K562 (cell line): Measurements from ENCODE around the gene LAX1. TPM values are rescaled to one million over a fixed set of nuclear protein-coding genes. Genes with fewer than 3 reads are reported as not detected.
A peak's percentile ranks its signal among the peaks of the same experiment; 100 is the strongest.

Experiments used
- AFF4 ChIP-seq: sonication (generic); formaldehyde crosslinking; IDR thresholded peaks from 2 replicates; pipeline ENCODE4 v1.8.0; 2023; ENCODE audit warnings: mild to moderate bottlenecking, missing genetic modification reagents
- DLX4 ChIP-seq: fragments of 250-450 bp; sonication (Bioruptor Pico); IDR thresholded peaks from 2 replicates; pipeline ENCODE4 v1.6.1; 2021; ENCODE audit warnings: mild to moderate bottlenecking
- ETS1 ChIP-seq: conservative IDR thresholded peaks from 2 replicates; pipeline ENCODE4 v1.6.1; 2011; ENCODE audit warnings: low read depth, mild to moderate bottlenecking, low read length; ENCODE audit not compliant: control insufficient read depth
- HDAC2 ChIP-seq: fragments of 450-650 bp; IDR thresholded peaks from 2 replicates; pipeline ENCODE4 v1.6.1; 2016; ENCODE audit warnings: mild to moderate bottlenecking
- KLF16 ChIP-seq: IDR thresholded peaks from 2 replicates; pipeline ENCODE4 v1.6.1; 2016; ENCODE audit warnings: antibody characterized with exemption
- MEF2D ChIP-seq: conservative IDR thresholded peaks from 2 replicates; pipeline ENCODE4 v1.6.1; 2016; ENCODE audit warnings: low read depth, missing genetic modification characterization, missing compliant biosample characterization
- NCOA2 ChIP-seq, 2 experiments: fragments of 450-650 bp; IDR thresholded peaks; 2 replicates each; pipeline ENCODE4 v1.6.1; 2018; ENCODE audit warnings: mild to moderate bottlenecking in 2 of 2, moderate library complexity in 1 of 2; ENCODE audit not compliant: partially characterized antibody in 2 of 2
- RAD21 ChIP-seq, 2 experiments: fragments of 250-450 bp in 1 of 2; fragments of 450-650 bp in 1 of 2; sonication (Bioruptor Pico) in 1 of 2; formaldehyde crosslinking in 1 of 2; IDR thresholded peaks in 1 of 2; conservative IDR thresholded peaks in 1 of 2; 2 replicates each; pipeline versions ENCODE4 v1.4.0 to v1.8.0; 2020 to 2022; ENCODE audit warnings: mild to moderate bottlenecking in 2 of 2, moderate library complexity in 1 of 2
- SIRT6 ChIP-seq: IDR thresholded peaks from one replicate; pipeline ENCODE4 v1.6.1; 2012; ENCODE audit warnings: low read depth, mild to moderate bottlenecking, control low read depth, inconsistent platforms, low read length, moderate library complexity
- TEAD4 ChIP-seq, 2 experiments: sonication (generic) in 1 of 2; formaldehyde crosslinking in 1 of 2; IDR thresholded peaks; 2 replicates each; pipeline versions ENCODE4 v1.6.1 to v1.8.0; 2012 to 2022; ENCODE audit warnings: borderline replicate concordance in 1 of 2, inconsistent platforms in 1 of 2, low read length in 1 of 2, mild to moderate bottlenecking in 1 of 2, missing genetic modification reagents in 1 of 2
- YY1 ChIP-seq, 3 experiments: IDR thresholded peaks; 2 replicates each; pipeline ENCODE4 v1.6.1; 2011; ENCODE audit warnings: low read length in 2 of 3, mild to moderate bottlenecking in 2 of 3, moderate library complexity in 2 of 3, borderline replicate concordance in 1 of 3, control low read depth in 1 of 3, low read depth in 1 of 3; ENCODE audit not compliant: insufficient read depth in 3 of 3, insufficient replicate concordance in 2 of 3, control insufficient read depth in 1 of 3, insufficient read length in 1 of 3; ENCODE audit errors: extremely low read depth in 1 of 3
- ZC3H11A ChIP-seq: IDR thresholded peaks from 2 replicates; pipeline ENCODE4 v1.6.1; 2012; ENCODE audit warnings: low read depth, low read length, improper control_type of control experiment
- ZNF316 ChIP-seq: fragments of 450-650 bp; IDR thresholded peaks from 2 replicates; pipeline ENCODE4 v1.6.1; 2016
- ZNF507 ChIP-seq: conservative IDR thresholded peaks from 2 replicates; pipeline ENCODE4 v1.6.1; 2017; ENCODE audit warnings: missing genetic modification characterization, missing compliant biosample characterization
- ZZZ3 ChIP-seq: fragments of 450-650 bp; IDR thresholded peaks from 2 replicates; pipeline ENCODE4 v1.6.1; 2016; ENCODE audit warnings: antibody characterized with exemption, mild to moderate bottlenecking, moderate library complexity
- polyA plus RNA-seq, 8 experiments: library from polyadenylated mRNA; depleted of rRNA in 4 of 8; stranded (reverse) in 5 of 8; unstranded in 3 of 8; fragments of >200 nt; fragmentation: Nextera tagmentation in 2 of 8; fragmentation: Illumina TruSeq in 1 of 8; extraction: Ambion mirVana in 2 of 8; extraction: Trizol in 1 of 8; gene quantifications; 2 replicates each; pipeline versions ENCODE4 v1.2.1 to v1.2.3, GENCODE V29; 2011 to 2014; ENCODE audit warnings: inconsistent platforms in 1 of 8, missing spikeins in 1 of 8
- total RNA-seq, 7 experiments: library from RNA; depleted of rRNA in 6 of 7; stranded (reverse); fragments of >200 nt in 6 of 7; fragmentation: Illumina TruSeq in 2 of 7; extraction: Trizol in 2 of 7; gene quantifications; 2 replicates each; pipeline versions ENCODE4 v1.2.1 to v1.2.3, GENCODE V29; 2011 to 2021; ENCODE audit warnings: low replicate concordance in 1 of 7

Gene LAX1
- total and polyA plus RNA-seq, 9 of the 15 experiments (the other 6 are each of a cell fraction or from before 2014, with no cell fraction given), result not detected

GRCh38 chr1:203795441-203796235 is 30.7 kb downstream of the LAX1 start, which contains the start of the genes ZBED6 and ZC3H11A (continued):
- TF ChIP-seq RAD21 (CRISPR knock-in tag; conservative IDR thresholded peaks at IDR 0.05 in 1 of 2, IDR thresholded peaks at IDR 0.05 in 1 of 2) (no peak), AFF4 (CRISPR knock-in tag) (peak; percentile 60; the same call in 1 of the 2 replicates), ZC3H11A (0 out of 2 replicates have a peak, but pooled peaks have one; percentile 30), ZZZ3 (no peak), TEAD4 (IDR thresholded peaks at IDR 0.05; ENCODE audit: low read length) (peak; percentile 71), TEAD4 (CRISPR knock-in tag; IDR thresholded peaks at IDR 0.05; ENCODE audit: borderline replicate concordance) (no peak), HDAC2 (0 out of 2 replicates have a peak, but pooled peaks have one; percentile 35), ZNF507 (tag) (no peak), YY1 (IDR thresholded peaks at IDR 0.05; ENCODE audit: borderline replicate concordance in 1 of 3, control insufficient read depth in 1 of 3, extremely low read depth in 1 of 3, insufficient read depth in 3 of 3, insufficient read length in 1 of 3, insufficient replicate concordance in 2 of 3, low read depth in 1 of 3, low read length in 2 of 3) (peak; percentile 93 to 97 (median 96)), ETS1 (peak; percentile 96), MEF2D (tag) (0 out of 2 replicates have a peak, but pooled peaks have one; percentile 53), DLX4 (no peak), KLF16 (no peak), NCOA2 (IDR thresholded peaks at IDR 0.05; ENCODE audit: partially characterized antibody in 2 of 2) (no peak), ZNF316 (no peak), SIRT6 (no peak)
